Esophagus (tissue), 2 donors: Measurements from ENCODE around the gene MYOG. TPM values are rescaled to one million over a fixed set of nuclear protein-coding genes. Genes with fewer than 3 reads are reported as not detected.

Experiments
- H3K27ac ChIP-seq, 2 donors: one replicate each; pipeline ENCODE4 v1.5.1; 2013; ENCODE audit warnings: low read depth in 2 of 2, mild to moderate bottlenecking in 2 of 2, inconsistent platforms in 1 of 2, low read length in 1 of 2, moderate library complexity in 1 of 2
- H3K27me3 ChIP-seq, 2 donors: one replicate each; pipeline ENCODE4 v1.6.1; 2013; ENCODE audit warnings: low read length in 2 of 2, control low read depth in 1 of 2, mild to moderate bottlenecking in 1 of 2; ENCODE audit not compliant: insufficient read depth in 2 of 2, control insufficient read depth in 1 of 2
- H3K36me3 ChIP-seq, 2 donors: one replicate each; pipeline ENCODE4 v1.6.1; 2013; ENCODE audit warnings: low read length in 1 of 2; ENCODE audit not compliant: control insufficient read depth in 2 of 2, insufficient read depth in 2 of 2
- H3K4me1 ChIP-seq, 2 donors: one replicate each; pipeline ENCODE4 v1.6.1; 2013; ENCODE audit warnings: low read length in 1 of 2; ENCODE audit not compliant: control insufficient read depth in 2 of 2, insufficient read depth in 2 of 2
- H3K4me3 ChIP-seq, 2 donors: one replicate each; pipeline ENCODE4 v1.5.1; 2013; ENCODE audit warnings: low read length in 2 of 2, mild to moderate bottlenecking in 2 of 2, low read depth in 1 of 2, moderate library complexity in 1 of 2
- H3K9me3 ChIP-seq, 2 donors: one replicate each; pipeline ENCODE4 v1.6.1; 2013; ENCODE audit warnings: mild to moderate bottlenecking in 2 of 2, low read depth in 1 of 2, low read length in 1 of 2, moderate library complexity in 1 of 2; ENCODE audit not compliant: control insufficient read depth in 2 of 2, insufficient read depth in 1 of 2
- WGBS, 2 donors: extraction: QIAGEN DNeasy Blood & Tissue Kit; methylation state at CpG; one replicate each; pipeline ENCODE4 v1.1.7; 2013; 5-methylcytosine and 5-hydroxymethylcytosine counted together
- polyA plus RNA-seq, 2 donors: library from polyadenylated mRNA; stranded (reverse); fragments of 200-250 nt; gene quantifications; one replicate each; pipeline ENCODE4 v1.2.3, GENCODE V29; 2013
- donor health status: healthy with polysubstance abuse.
- donor health status: Bipolar disorder and iron deficiency.

Gene MYOG
- not detected for polyA plus RNA-seq

- H3K36me3 ChIP-seq, result no peaks in the 10 kb centered on the region
- no peaks in the 10 kb centered on the region for H3K4me1 ChIP-seq
- H3K9me3 ChIP-seq, result no peaks in the 10 kb centered on the region
- H3K27me3 ChIP-seq, result no peaks in the 10 kb centered on the region
- H3K4me3 ChIP-seq, result no peak within 1 kb of the TSS
- WGBS, 2 donors, result 87% methylated on average over 36 of the region's 36 CpGs
- H3K27ac ChIP-seq, result no peak within 1 kb of the TSS
Measured at GRCh38 chr1:203085528-203086406, at the start of gene MYOG. Gene MYOG, minus strand, starts transcription at chr1:203086012. Its CDS starts 51 bp downstream, at chr1:203085961.

GRCh38 chr1:203133970-203134725 is 48.3 kb upstream of the MYOG start:
- Histone ChIP-seq H3K4me3 (no peak overlapping the region), H3K36me3 (no peaks in the 10 kb centered on the region), H3K9me3 (no peaks in the 10 kb centered on the region), H3K27me3 (no peaks in the 10 kb centered on the region), H3K4me1 (peaks cover 0 to 3% of the 10 kb centered on the region in 2 donors), H3K27ac (no peak overlapping the region)
- 76 to 79% methylated on average over 12 of the region's 12 CpGs for WGBS, 2 donors

- Histone ChIP-seq H3K4me1 (peaks cover 4 to 9% of the 10 kb centered on the region in 2 donors), H3K4me3 (no peak overlapping the region), H3K27me3 (no peaks in the 10 kb centered on the region), H3K36me3 (no peaks in the 10 kb centered on the region), H3K9me3 (no peaks in the 10 kb centered on the region), H3K27ac (no peak overlapping the region)
- WGBS, 2 donors, result 86 to 88% methylated on average over 9 of the region's 9 CpGs
Measured at GRCh38 chr1:203131548-203132200, 45.9 kb upstream of the MYOG start.

- WGBS, 2 donors, result 67 to 78% methylated on average over 3 of the region's 3 CpGs
- H3K9me3 ChIP-seq, result no peaks in the 10 kb centered on the region
- no peak overlapping the region for H3K4me3 ChIP-seq
- no peak overlapping the region for H3K27ac ChIP-seq
- peaks cover 4 to 9% of the 10 kb centered on the region in 2 donors for H3K4me1 ChIP-seq
- H3K36me3 ChIP-seq, result no peaks in the 10 kb centered on the region
- H3K27me3 ChIP-seq, result no peaks in the 10 kb centered on the region
Measured at GRCh38 chr1:203130358-203130985, 44.7 kb upstream of the MYOG start.

GRCh38 chr1:203129501-203130231 is 43.9 kb upstream of the MYOG start:
- no peak overlapping the region for H3K27ac ChIP-seq
- no peak overlapping the region for H3K4me3 ChIP-seq
- no peaks in the 10 kb centered on the region for H3K36me3 ChIP-seq
- no peaks in the 10 kb centered on the region for H3K27me3 ChIP-seq
- peaks cover 4 to 9% of the 10 kb centered on the region in 2 donors for H3K4me1 ChIP-seq
- H3K9me3 ChIP-seq, result no peaks in the 10 kb centered on the region
- 48 to 54% methylated on average over 7 of the region's 7 CpGs for WGBS, 2 donors

- Histone ChIP-seq H3K4me1 (peaks cover 4 to 9% of the 10 kb centered on the region in 2 donors), H3K27ac (no peak overlapping the region), H3K4me3 (no peak overlapping the region), H3K9me3 (no peaks in the 10 kb centered on the region), H3K36me3 (no peaks in the 10 kb centered on the region), H3K27me3 (no peaks in the 10 kb centered on the region)
- WGBS, 2 donors, result 87 to 91% methylated on average over 28 to 29 of the region's 29 CpGs
Measured at GRCh38 chr1:203128716-203129500, 43.1 kb upstream of the MYOG start.

GRCh38 chr1:203128431-203128715 is 42.6 kb upstream of the MYOG start:
- no peaks in the 10 kb centered on the region for H3K9me3 ChIP-seq
- no peaks in the 10 kb centered on the region for H3K27me3 ChIP-seq
- WGBS, 2 donors, result 16 to 27% methylated on average over 7 of the region's 7 CpGs
- peak overlapping the region in 1 of 2 donors; percentile 35 for H3K4me3 ChIP-seq
- H3K4me1 ChIP-seq, result peaks cover 4 to 9% of the 10 kb centered on the region in 2 donors
- no peaks in the 10 kb centered on the region for H3K36me3 ChIP-seq
- H3K27ac ChIP-seq, result no peak overlapping the region

GRCh38 chr1:203127666-203128430 is 42.0 kb upstream of the MYOG start, which contains the start of gene ADORA1:
Gene ADORA1, plus strand, starts transcription at chr1:203127726. Its CDS starts 1,116 bp downstream, at chr1:203128842.
- Histone ChIP-seq H3K27ac (peak within 1 kb of the TSS in 1 of 2 donors; percentile 45), H3K27me3 (no peaks in the 10 kb centered on the region), H3K36me3 (no peaks in the 10 kb centered on the region), H3K4me3 (peak within 1 kb of the TSS; percentile 28 to 35), H3K4me1 (peaks cover 4 to 9% of the 10 kb centered on the region in 2 donors), H3K9me3 (no peaks in the 10 kb centered on the region)
- WGBS, 2 donors, result 1 to 2% methylated on average over 51 of the region's 51 CpGs
